H1 (cell line): ENCODE results near the gene CHAD. TPM values are rescaled to one million over a fixed set of nuclear protein-coding genes. Genes with fewer than 3 reads are reported as not detected.

ENCODE experiments used
- CTCF ChIA-PET: fragments of 300-600 bp; sonication (Branson Sonifier 250); formaldehyde crosslinking; loops from one replicate; lab custom pipeline; 2021; ENCODE audit not compliant: partially characterized antibody; lab: Charles Lee
- POLR2A ChIA-PET: fragments of 300-600 bp; sonication (Branson Sonifier 250); formaldehyde crosslinking; loops from one replicate; lab custom pipeline; 2021; ENCODE audit warnings: inconsistent platforms; ENCODE audit not compliant: partially characterized antibody; lab: Charles Lee
- DNase-seq, 2 experiments: peaks; one replicate each; pipeline versions ENCODE4 v3.0.0 to v3.0.0-alpha.2; 2010 to 2022; ENCODE audit warnings: low spot score in 2 of 2, low read depth in 1 of 2, mixed read lengths in 1 of 2
- FAIRE-seq: peaks from 2 replicates; lab custom pipeline; 2011; peaks lifted over from hg19 to GRCh38; lab: Jason Lieb, UNC
- H2AFZ ChIP-seq: 2 replicates; pipeline ENCODE4 v1.8.1; 2012; ENCODE audit warnings: low read length, inconsistent platforms
- H2AK5ac ChIP-seq: 2 replicates; pipeline ENCODE4 v1.6.1; 2013; ENCODE audit warnings: low read depth, low read length
- H2BK120ac ChIP-seq: replicated peaks from 2 replicates; pipeline ENCODE3; 2013; ENCODE audit warnings: low read depth, low read length, inconsistent platforms
- H2BK12ac ChIP-seq: 2 replicates; pipeline ENCODE4 v1.6.1; 2013; ENCODE audit warnings: low read depth, low read length
- H2BK15ac ChIP-seq: 2 replicates; pipeline ENCODE4 v1.6.1; 2013; ENCODE audit warnings: low read length
- H2BK20ac ChIP-seq: 2 replicates; pipeline ENCODE4 v1.6.1; 2013; ENCODE audit warnings: low read length
- H2BK5ac ChIP-seq: 2 replicates; pipeline ENCODE4 v1.6.1; 2013; ENCODE audit warnings: low read depth, low read length
- H3K14ac ChIP-seq: 2 replicates; pipeline ENCODE4 v1.6.1; 2013; ENCODE audit warnings: inconsistent platforms; ENCODE audit not compliant: insufficient read length
- H3K18ac ChIP-seq: 2 replicates; pipeline ENCODE4 v1.6.1; 2013; ENCODE audit warnings: low read length; ENCODE audit errors: extremely low read depth
- H3K23ac ChIP-seq: 2 replicates; pipeline ENCODE4 v1.6.1; 2013; ENCODE audit warnings: inconsistent platforms; ENCODE audit not compliant: insufficient read length
- H3K23me2 ChIP-seq: 2 replicates; pipeline ENCODE4 v1.6.1; 2013; ENCODE audit warnings: low read depth, low read length
- H3K27ac ChIP-seq: 2 replicates; pipeline ENCODE4 v1.6.1; 2011; ENCODE audit warnings: low read depth, low read length, inconsistent platforms
- H3K27me3 ChIP-seq, 4 experiments: replicated peaks in 1 of 4; 1 replicate in 1 of 4; 2 replicates in 3 of 4; pipeline versions ENCODE4 v1.6.1 to v1.8.1; 2011 to 2013; ENCODE audit warnings: low read length in 3 of 4, mild to moderate bottlenecking in 3 of 4, inconsistent platforms in 2 of 4, mixed read lengths in 2 of 4, moderate library complexity in 1 of 4; ENCODE audit not compliant: control insufficient read depth in 3 of 4, insufficient read depth in 3 of 4; ENCODE audit errors: extremely low read depth in 1 of 4
- H3K36me3 ChIP-seq, 4 experiments: 2 replicates each; pipeline versions ENCODE4 v1.6.1 to v1.8.1; 2011 to 2013; ENCODE audit warnings: mild to moderate bottlenecking in 4 of 4, low read length in 3 of 4, moderate library complexity in 2 of 4, control low read depth in 1 of 4, inconsistent platforms in 1 of 4; ENCODE audit not compliant: insufficient read depth in 4 of 4, control insufficient read depth in 2 of 4
- H3K4ac ChIP-seq: replicated peaks from 2 replicates; pipeline ENCODE3; 2013; ENCODE audit warnings: low read length, low read depth, mixed read lengths, inconsistent platforms; ENCODE audit not compliant: insufficient read length
- H3K4me1 ChIP-seq, 4 experiments: replicated peaks in 1 of 4; 1 replicate in 1 of 4; 2 replicates in 3 of 4; pipeline versions ENCODE4 v1.6.1 to v1.8.1; 2011 to 2013; ENCODE audit warnings: low read length in 3 of 4, inconsistent platforms in 2 of 4, mixed read lengths in 1 of 4; ENCODE audit not compliant: insufficient read depth in 4 of 4, control insufficient read depth in 3 of 4
- H3K4me2 ChIP-seq, 2 experiments: 2 replicates each; pipeline versions ENCODE4 v1.6.1 to v1.8.1; 2011 to 2013; ENCODE audit warnings: low read depth in 2 of 2, low read length in 2 of 2, control low read depth in 1 of 2, inconsistent platforms in 1 of 2, mild to moderate bottlenecking in 1 of 2; ENCODE audit not compliant: insufficient read depth in 1 of 2
- H3K4me3 ChIP-seq, 4 experiments: fragments of 200-600, 300-600 bp in 1 of 4; sonication (generic), shearing (Covaris generic), sonication (Bioruptor Twin) in 1 of 4; 2 replicates each; pipeline versions ENCODE4 v1.5.1 to v1.8.1; 2011 to 2016; ENCODE audit warnings: low read length in 4 of 4, low read depth in 3 of 4, control low read depth in 2 of 4, inconsistent platforms in 2 of 4, mild to moderate bottlenecking in 2 of 4, mixed read lengths in 1 of 4, moderate library complexity in 1 of 4; ENCODE audit not compliant: insufficient read depth in 2 of 4; ENCODE audit errors: extremely low read depth in 1 of 4
- H3K56ac ChIP-seq: replicated peaks from 2 replicates; pipeline ENCODE3; 2013; ENCODE audit warnings: low read depth, mild to moderate bottlenecking, mixed read lengths, low read length, inconsistent platforms; ENCODE audit not compliant: insufficient read length
- H3K79me1 ChIP-seq: 2 replicates; pipeline ENCODE4 v1.6.1; 2013; ENCODE audit warnings: low read depth, low read length, control low read depth
- H3K79me2 ChIP-seq, 2 experiments: 2 replicates each; pipeline versions ENCODE4 v1.6.1 to v1.8.1; 2012 to 2013; ENCODE audit warnings: low read length in 2 of 2, mild to moderate bottlenecking in 2 of 2, inconsistent platforms in 1 of 2; ENCODE audit not compliant: insufficient read depth in 2 of 2, control insufficient read depth in 1 of 2
- H3K9ac ChIP-seq, 4 experiments: replicated peaks in 1 of 4; 1 replicate in 1 of 4; 2 replicates in 3 of 4; pipeline versions ENCODE4 v1.6.1 to v1.8.1; 2011 to 2013; ENCODE audit warnings: low read depth in 3 of 4, low read length in 3 of 4, control low read depth in 2 of 4, mild to moderate bottlenecking in 2 of 4, moderate library complexity in 2 of 4, inconsistent platforms in 1 of 4; ENCODE audit errors: extremely low read depth in 1 of 4
- H3K9me3 ChIP-seq, 2 experiments: 2 replicates each; pipeline versions ENCODE4 v1.6.1 to v1.8.1; 2012 to 2013; ENCODE audit warnings: mild to moderate bottlenecking in 2 of 2, moderate library complexity in 2 of 2, control low read depth in 1 of 2, inconsistent platforms in 1 of 2, low read depth in 1 of 2, low read length in 1 of 2, mixed read lengths in 1 of 2; ENCODE audit not compliant: insufficient read depth in 2 of 2
- H4K20me1 ChIP-seq, 2 experiments: replicated peaks in 1 of 2; 2 replicates each; pipeline versions ENCODE3 to v1.8.1; 2011 to 2013; ENCODE audit warnings: inconsistent platforms in 2 of 2, low read length in 2 of 2, mild to moderate bottlenecking in 1 of 2; ENCODE audit not compliant: insufficient read depth in 2 of 2, control insufficient read depth in 1 of 2
- H4K5ac ChIP-seq: 2 replicates; pipeline ENCODE4 v1.6.1; 2013; ENCODE audit warnings: low read length, low read depth, mixed read lengths, inconsistent platforms; ENCODE audit not compliant: insufficient read length
- H4K8ac ChIP-seq: 2 replicates; pipeline ENCODE4 v1.8.0; 2013; ENCODE audit warnings: mild to moderate bottlenecking, moderate library complexity, low read length, inconsistent platforms; ENCODE audit not compliant: insufficient read depth; ENCODE audit errors: extremely low read depth
- H4K91ac ChIP-seq: replicated peaks from 2 replicates; pipeline ENCODE3; 2013; ENCODE audit warnings: low read length, mixed read lengths, inconsistent platforms; ENCODE audit not compliant: insufficient read length
- CHD2 ChIP-seq: IDR thresholded peaks from 2 replicates; pipeline ENCODE4 v1.6.1; 2012; ENCODE audit warnings: low read length, improper control_type of control experiment
- NRF1 ChIP-seq: IDR thresholded peaks from 2 replicates; pipeline ENCODE4 v1.6.1; 2011; ENCODE audit warnings: mild to moderate bottlenecking, low read depth, low read length, improper control_type of control experiment
- USF2 ChIP-seq: IDR thresholded peaks from 2 replicates; pipeline ENCODE4 v1.6.1; 2011; ENCODE audit warnings: low read length, improper control_type of control experiment
- ZNF274 ChIP-seq: IDR thresholded peaks from 2 replicates; pipeline ENCODE4 v1.7.0; 2012; ENCODE audit warnings: low read length, borderline replicate concordance; ENCODE audit errors: extremely low read depth
- WGBS, 2 experiments: shearing (Covaris generic) in 1 of 2; methylation state at CpG; one replicate each; pipeline versions ENCODE4 v1.1.6 to v1.1.7; 2013 to 2015; ENCODE audit warnings: low lambda C conversion rate in 2 of 2, mixed read lengths in 2 of 2, inconsistent platforms in 1 of 2, low coverage in 1 of 2, missing lambda C conversion rate in 1 of 2; ENCODE audit not compliant: insufficient replicate concordance in 2 of 2, insufficient coverage in 1 of 2, insufficient read length in 1 of 2; ENCODE audit errors: extremely low coverage in 1 of 2, missing lambda C conversion rate in 1 of 2; 5-methylcytosine and 5-hydroxymethylcytosine counted together
- polyA plus RNA-seq, 7 experiments: library from polyadenylated mRNA; depleted of rRNA in 3 of 7; stranded (reverse) in 5 of 7; unstranded in 2 of 7; fragments of >200 nt in 5 of 7; fragments of 200-250 nt in 2 of 7; gene quantifications; 1 replicate in 5 of 7; 2 replicates in 1 of 7; 4 replicates in 1 of 7; pipeline versions ENCODE4 v1.2.1 to v1.2.3, GENCODE V29; 2011 to 2013; ENCODE audit warnings: missing spikeins in 2 of 7, mixed read lengths in 2 of 7
- total RNA-seq: library from RNA; stranded (reverse); fragmentation: NEBNext Ultra II Directional; extraction: Animal tissue kit (Norgen Biotek cat#: 25700); gene quantifications from 2 replicates; pipeline ENCODE4 v1.2.1, GENCODE V29; 2021

Gene CHAD
- total and polyA plus RNA-seq, 2 of the 8 experiments (the other 6 are each of a cell fraction or from before 2014, with no cell fraction given), result 0.03 TPM; not detected in 1

GRCh38 chr17:50444841-50445715 lies 23.6 kb downstream of the CHAD start:
- H3K23ac ChIP-seq, result no peak overlapping the region
- no peak overlapping the region for H2BK15ac ChIP-seq
- no peak overlapping the region for H3K27ac ChIP-seq
- H4K5ac ChIP-seq, result no peak overlapping the region
- no peak for DNase-seq
- H4K91ac ChIP-seq, result no peak overlapping the region
- H3K4ac ChIP-seq, result no peak overlapping the region
- peaks cover 0 to 4% (median 0%) of the 10 kb centered on the region in 4 experiments; a peak in 2 of 7 replicates for H3K4me1 ChIP-seq
- H3K4me3 ChIP-seq, result no peak overlapping the region
- H2AK5ac ChIP-seq, result no peak overlapping the region
- H3K4me2 ChIP-seq, result no peak overlapping the region
- no peak overlapping the region for H2BK120ac ChIP-seq
- POLR2A ChIA-PET, result interaction anchor here (0.9 to 1.9 kb wide), 2 partner anchors 9 to 19 kb away, joined by 4 to 9 read pairs; partner anchors contain the start of gene ACSF2
- no peak overlapping the region for H2BK5ac ChIP-seq
- no peak overlapping the region for H2BK12ac ChIP-seq
- no peaks in the 10 kb centered on the region; the same call in 1 of the 2 replicates for H3K79me1 ChIP-seq
- H2AFZ ChIP-seq, result no peak overlapping the region
- WGBS, 2 experiments, result 88% methylated on average over 6 of the region's 6 CpGs; no CpG with 5 or more reads in 1 of the 2 experiments
- no peaks in the 10 kb centered on the region for H3K79me2 ChIP-seq
- no peaks in the 10 kb centered on the region; the same call in 1 of the 2 replicates for H3K23me2 ChIP-seq
- no peak overlapping the region for H2BK20ac ChIP-seq
- peaks cover 0 to 1% of the 10 kb centered on the region in 2 experiments for H4K20me1 ChIP-seq
- no peaks in the 10 kb centered on the region for H3K9me3 ChIP-seq
- no peak overlapping the region for H3K14ac ChIP-seq
- H3K27me3 ChIP-seq, result no peaks in the 10 kb centered on the region; a peak in 1 of 7 replicates
- CTCF ChIA-PET, result interaction anchor here (0.6 to 3.0 kb wide), 7 partner anchors 10 to 61 kb away, joined by 3 to 17 read pairs (median 5); partner anchors contain the start of genes LRRC59 and RSAD1
- no peak overlapping the region for H3K56ac ChIP-seq
- no peak for FAIRE-seq
- H4K8ac ChIP-seq, result no peak overlapping the region
- no peaks in the 10 kb centered on the region for H3K36me3 ChIP-seq
- H3K18ac ChIP-seq, result no peak overlapping the region
- H3K9ac ChIP-seq, result no peak overlapping the region
- TF ChIP-seq USF2 (no peak), NRF1 (no peak), ZNF274 (no peak), CHD2 (no peak)
